ENCODE data around the gene FOXP4. TPM values are rescaled to one million over a fixed set of nuclear protein-coding genes. Genes with fewer than 3 reads are reported as not detected.

The FOXP4 gene
- total RNA-seq, 1 donor from 2014 or later, result 5.8 TPM

DNA sequence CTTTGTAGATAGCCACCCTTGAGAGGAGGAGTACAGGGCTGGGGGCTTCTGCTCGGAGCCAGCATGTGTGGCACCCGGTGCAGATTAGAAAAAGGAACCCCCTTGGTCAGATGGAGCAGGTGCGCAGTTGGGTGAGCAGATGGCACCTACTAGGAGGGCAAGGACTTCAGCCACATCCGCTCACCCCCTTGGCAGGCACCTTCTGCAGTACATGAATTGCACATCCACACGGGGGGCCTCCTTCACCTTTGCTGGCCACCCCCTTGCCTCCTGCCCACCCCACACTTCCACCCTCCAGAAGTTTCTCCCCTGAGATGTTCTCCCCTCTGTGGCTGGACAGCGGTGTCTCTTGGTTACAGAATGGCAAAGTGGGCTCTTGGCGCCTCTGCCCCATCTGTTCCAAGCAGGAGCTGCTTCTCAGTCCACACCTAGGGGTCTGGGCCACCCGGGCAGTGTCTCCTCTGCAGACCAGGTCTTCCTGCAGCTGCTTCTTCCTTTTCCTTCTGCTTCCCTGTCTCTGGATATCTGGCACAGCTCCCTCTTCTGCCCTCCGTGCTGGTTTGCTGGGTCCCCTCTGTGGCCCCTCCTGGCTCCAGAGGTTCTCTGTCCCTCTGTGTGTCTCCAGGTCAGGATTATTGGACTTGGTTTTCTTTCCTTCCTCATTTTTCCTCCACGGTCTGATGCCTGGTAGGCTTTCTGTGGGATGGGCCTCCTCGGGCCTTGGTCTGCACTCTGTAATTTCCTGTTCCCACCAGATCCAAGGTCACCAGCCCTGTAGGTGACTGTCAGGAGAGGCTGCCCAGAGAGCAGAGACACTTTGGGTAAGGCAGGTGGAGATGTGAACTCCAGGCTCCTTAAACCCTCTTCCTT is 96.1 kb downstream of the FOXP4 start:
- intact Hi-C loops (cut with micrococcal nuclease), result no loop called here

DNA sequence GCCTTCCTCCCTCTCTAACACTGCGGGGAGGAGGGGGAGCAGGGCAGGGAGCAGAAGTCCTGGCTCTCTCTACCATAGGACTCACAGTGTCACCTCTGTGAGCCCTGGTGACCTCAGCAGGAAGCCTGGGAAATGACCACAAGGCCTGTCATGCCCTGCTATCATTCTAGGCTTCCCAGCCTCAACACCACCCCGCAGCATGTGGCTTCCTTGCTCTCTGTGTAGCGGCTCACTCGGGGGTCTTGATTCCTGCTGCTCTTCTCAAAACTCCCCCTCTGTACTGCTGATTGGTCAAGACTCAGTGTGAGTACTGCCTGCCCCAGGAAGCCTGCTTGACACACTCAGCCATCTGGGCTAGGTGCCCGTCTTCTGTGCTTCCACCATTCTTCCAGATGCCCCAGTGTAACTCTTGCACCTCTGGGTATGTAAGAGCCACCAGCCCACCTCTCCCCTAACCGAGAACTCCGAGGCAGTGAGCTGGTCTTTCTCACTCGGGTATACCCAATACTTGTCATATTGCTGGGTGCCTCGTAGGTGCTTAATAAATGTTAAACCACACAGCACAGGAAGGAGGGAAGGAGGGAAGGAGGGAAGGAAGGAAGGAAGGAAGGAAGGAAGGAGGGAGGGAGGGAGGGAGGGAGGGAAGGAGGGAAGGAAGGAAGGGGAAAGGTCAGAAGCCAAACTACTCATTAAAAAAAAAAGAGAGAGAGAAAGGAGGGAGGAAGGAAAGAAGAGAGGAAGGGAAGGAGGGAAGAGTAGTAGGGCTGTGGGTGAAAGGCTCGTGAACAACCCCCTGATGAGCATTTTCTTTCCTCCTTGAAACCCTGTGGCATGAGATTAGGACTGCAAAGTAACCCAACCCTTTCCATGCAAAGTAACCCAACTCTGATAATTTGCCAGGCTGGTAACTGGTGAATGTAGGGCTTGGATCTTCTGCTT is 97.0 kb downstream of the FOXP4 start:
- intact Hi-C loops (cut with micrococcal nuclease), result no loop called here

DNA sequence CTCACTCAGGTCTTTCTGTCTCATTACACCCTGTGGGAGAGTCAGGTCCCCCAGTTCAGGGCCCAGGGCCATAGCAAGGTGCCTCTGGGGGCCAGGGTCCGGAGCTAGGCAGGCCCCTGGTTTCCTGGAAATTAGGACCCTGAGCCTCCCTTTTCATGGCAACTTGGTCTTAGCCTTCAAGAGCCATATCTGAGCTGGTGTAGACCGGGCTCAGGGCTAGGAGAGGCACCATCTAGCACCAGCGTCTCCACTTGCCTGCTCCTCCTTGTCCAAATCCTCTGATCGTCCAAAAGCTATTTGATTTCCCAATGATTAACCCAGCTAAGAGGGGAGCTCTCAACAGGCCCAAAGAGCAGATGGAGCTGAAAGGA is 97.7 kb downstream of the FOXP4 start:
- intact Hi-C loops (cut with micrococcal nuclease), result no loop called here

DNA sequence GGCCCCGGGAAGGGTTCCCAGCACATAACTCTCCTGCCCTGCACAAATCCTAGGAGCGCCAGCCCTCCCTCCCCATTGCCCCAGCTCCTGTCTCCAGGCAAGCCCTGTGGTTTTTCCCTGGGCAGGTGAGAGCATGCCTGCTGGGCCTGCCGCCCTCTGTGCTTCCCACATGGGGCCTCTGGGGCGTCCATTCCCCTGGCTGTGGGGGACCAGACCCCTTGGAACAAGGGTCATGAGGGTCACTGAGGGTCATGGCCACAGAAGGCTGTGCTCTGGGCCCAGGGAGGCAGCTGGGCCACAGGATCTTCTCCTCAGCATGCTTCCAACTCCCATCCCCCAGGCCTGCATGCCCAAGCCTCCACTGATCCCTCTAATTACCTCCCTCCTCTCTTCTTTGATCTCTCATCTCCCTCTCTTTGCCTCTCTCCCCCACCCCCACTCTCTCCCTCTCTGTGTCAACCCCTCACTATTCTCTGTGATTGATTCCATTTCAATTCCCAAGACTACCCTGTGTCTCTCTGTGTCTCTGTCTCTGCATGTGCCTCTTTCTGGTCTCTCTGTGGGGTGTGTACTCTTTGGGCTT is 98.2 kb downstream of the FOXP4 start:
- intact Hi-C loops (cut with micrococcal nuclease), result no loop called here

DNA sequence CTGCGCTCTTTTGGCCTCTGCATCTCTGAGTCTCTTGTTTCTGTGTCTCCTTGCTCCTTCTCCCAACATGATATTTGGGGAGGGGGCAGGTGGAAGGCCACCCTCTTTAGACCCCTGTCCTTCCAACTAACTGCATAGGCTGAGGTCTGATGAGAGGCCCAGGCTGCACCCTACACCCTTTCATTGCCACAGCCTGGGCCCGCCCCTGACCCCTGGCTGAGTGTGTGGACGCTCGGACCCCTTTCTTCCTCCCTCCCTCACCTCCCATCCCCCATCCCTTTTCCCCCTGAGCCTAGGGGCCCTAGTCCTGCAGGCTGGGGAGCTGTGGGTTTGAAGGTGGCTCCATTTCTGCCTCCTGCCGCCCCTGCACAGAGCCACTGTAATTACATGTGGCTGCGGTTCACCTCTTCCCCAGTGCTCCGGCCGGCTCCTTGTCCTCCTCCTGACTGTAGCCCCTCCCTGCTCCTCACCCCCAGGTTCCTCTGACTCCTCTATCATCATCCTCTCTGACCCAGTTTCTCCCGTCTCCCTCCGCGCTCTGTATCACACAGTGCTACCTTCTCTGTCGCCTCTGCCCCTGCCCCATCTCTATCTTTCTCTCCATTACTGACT is 98.9 kb downstream of the FOXP4 start:
- intact Hi-C loops (cut with micrococcal nuclease), result no loop called here

DNA sequence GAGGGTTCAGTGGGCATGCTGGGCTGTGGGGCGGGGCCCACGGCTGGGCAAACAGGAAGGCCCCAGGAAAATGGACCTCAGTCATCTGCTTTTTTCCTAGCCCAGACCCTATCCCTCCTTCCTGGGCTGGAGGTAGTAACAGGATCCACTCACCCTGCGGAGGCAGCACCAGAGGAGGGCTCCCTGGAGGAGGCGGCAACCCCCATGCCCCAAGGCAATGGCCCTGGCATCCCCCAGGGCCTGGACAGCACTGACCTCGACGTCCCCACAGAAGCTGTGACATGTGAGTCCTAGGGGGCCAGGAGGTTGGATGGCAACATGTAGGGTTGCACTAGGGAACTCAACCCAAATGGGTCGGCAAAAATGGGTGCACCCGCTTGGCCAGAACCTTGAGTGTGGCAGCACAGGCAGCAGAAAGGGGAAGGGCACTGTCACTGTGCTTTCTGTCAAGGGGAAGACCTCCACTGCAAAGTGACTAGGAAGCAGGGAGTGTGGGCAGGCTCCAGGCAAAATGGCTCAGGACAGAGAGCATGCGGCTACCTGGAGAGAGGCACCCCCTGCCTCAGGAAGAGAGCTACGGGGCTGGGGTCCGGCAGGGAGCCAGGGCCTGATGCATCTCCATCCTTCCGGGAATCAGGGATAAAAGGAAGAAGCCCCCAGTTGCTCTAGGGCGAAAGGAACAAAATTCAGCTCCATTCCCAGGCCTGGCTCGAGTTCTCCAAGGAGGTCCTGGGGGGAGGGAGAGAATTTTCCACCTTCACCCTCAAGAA is 100.0 kb downstream of the FOXP4 start:
- intact Hi-C loops (cut with micrococcal nuclease), result no loop called here

DNA sequence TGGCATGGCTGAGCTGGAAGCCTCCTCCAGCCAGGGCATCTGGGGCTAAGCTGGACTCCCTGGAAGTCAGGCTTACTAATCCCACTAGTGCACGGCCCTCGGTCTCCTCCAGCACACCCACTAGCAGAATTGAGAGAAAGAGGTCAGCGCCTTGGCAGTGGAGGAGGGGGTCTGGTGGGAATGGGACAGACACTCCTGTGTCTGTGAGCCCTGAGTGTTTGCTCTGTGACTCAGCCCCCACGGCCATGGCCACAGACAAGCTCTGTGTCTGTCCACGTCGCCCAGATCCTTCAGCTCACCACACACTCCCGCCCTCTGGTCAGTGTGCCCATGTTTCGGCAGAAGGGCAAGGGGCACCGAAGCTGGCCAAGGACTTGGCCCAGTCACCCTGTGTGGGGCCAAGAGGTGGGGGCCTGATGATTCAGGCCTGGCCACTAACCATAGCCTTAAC is 100.9 kb downstream of the FOXP4 start:
- intact Hi-C loops (cut with micrococcal nuclease), result no loop called here

DNA sequence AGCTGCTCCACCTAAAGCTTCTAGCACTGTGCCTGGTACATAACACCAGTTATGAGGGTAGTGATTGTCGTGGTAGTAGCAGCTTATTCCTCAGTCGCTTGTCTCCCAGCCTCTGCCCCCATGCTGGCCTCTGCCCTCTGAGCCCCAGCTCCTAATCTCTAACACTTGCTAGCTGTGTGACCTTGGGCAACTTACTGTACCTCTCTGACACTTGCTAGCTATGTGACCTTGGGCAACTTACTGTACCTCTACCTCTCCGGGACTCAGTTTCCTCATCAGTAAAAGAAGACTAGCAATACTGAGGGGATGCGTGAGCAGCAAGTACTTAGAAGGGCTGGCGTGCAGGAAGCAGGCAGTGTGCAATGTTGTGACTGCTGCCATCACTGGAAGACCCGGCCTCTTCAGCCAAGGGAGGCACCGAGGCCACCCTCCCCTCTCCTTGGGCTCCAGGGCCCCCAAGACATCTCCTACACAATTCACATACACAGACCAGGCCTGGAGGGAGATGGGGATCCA is 101.9 kb downstream of the FOXP4 start:
- intact Hi-C loops (cut with micrococcal nuclease), result no loop called here

DNA sequence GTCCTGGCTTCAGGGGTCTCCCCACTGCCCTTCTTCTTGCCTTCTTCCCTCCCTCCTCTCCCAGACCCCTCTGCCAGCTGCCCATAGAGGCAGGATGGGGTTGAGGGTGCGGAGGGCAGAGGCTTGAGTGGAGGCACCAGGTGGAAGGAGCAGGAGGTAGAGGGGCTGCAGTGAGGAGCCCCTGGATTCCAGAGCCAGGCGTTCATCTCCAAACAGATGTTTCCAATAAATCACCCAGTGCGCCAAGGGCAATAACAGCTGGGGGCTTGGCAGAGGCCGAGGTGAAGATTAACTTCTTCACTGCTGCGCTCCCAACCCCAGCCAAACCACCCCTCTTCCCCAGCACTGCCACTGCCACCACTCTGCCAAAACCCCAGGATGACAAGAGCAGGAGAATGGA is 102.7 kb downstream of the FOXP4 start:
- intact Hi-C loops (cut with micrococcal nuclease), result no loop called here

DNA sequence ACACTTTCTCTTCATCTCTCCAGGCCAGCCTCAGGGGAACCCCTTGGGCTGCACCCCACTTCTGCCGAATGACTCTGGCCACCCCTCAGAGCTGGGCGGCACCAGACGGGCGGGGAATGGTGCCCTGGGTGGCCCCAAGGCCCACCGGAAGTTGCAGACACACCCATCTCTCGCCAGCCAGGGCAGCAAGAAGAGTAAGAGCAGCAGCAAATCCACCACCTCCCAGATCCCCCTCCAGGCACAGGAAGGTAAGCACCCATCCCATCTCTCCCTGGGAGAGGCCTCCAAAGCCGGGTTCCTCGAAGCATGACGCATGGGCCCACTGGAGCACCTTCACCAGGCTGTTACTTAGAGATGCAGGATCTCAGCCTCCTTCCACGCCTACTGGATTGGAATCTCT is 103.4 kb downstream of the FOXP4 start:
- intact Hi-C loops (cut with micrococcal nuclease), result no loop called here

DNA sequence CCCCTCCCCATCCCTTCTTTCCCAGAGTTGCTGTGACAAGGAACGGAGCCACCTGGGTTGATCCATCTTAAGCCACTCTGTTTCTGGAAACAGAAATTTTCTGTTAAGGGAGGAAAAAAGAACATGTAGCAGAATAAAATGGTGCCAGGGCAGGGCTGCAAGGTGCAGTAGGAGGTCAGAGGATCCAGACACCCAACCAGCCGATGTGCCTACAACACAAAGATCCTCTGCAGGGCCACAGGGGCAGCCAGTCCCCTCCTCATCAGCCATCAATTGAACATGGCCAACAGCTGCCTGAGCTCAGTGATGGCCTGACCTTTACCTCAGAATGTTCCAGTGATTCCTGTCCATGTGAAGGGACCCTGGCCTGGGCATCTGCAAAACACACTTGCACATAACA is 103.9 kb downstream of the FOXP4 start:
- intact Hi-C loops (cut with micrococcal nuclease), result no loop called here

DNA sequence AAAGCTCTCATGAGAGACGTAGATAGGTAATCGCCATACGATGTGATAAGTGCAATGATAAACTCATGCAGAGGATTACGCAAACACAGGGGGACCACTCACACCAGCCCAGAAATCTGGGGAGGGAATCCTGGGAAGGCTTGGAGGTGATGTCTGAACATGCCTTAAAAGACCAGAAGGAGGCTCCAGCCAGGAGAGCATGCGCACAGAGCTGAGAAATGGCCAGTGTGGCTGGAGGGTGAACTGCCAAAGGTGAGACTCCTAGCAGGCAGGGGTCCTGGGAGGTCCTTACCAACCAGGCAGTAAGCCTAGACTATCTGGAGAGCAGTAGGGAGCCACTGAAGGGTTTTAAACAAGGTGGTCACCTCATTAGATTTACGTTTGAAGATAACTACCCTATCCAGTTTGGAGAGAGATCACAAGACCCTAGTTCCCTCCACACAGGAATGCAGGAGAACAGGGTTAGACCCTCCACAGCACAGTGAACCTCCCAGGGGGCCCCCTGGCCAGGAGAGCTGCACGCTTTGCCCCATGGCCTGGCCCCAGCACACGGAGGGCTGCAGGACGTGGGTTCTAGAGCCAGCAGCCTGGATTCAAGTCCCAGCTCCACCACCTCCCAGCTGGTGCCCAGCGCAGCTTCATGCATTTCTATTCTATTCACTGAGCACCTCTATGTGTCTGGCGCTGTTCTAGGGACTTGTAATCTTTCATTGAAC is 105.2 kb downstream of the FOXP4 start:
- intact Hi-C loops (cut with micrococcal nuclease), result no loop called here

Other genes starting within 250 kb of the FOXP4 start
- gene NCR2, start 210.8 kb upstream of the FOXP4 start, total RNA-seq, result not detected in 2 replicates
- gene MDFI, start 92.1 kb downstream of the FOXP4 start, total RNA-seq, result not detected in 2 replicates
- gene TFEB, start 189.2 kb downstream of the FOXP4 start, total RNA-seq, result 20.5 and 22.1 TPM in 2 replicates
- gene PGC, start 201.0 kb downstream of the FOXP4 start, total RNA-seq, result not detected in 2 replicates
- gene FRS3, start 233.5 kb downstream of the FOXP4 start, total RNA-seq, result 4.9 and 5.3 TPM in 2 replicates
- 0.59 TPM in 1 of 2 replicates, not detected in the other for gene PRICKLE4, start 234.4 kb downstream of the FOXP4 start, total RNA-seq
- 191 and 194 TPM in 2 replicates for gene TOMM6, start 241.3 kb downstream of the FOXP4 start, total RNA-seq

Data from T-helper 1 cell treated with Interleukin-12 subunit alpha and Interleukin-12 subunit beta and Interleukin-4 antibody, amounts not matched to agents 30 ng/mL and 1 ng/mL, for 36 hours (primary cell).